NCI-H2227 (cell line): Measurements from ENCODE around the gene TMEM135.
"Not testable (repeated sequence)": the region's sequence is repeated elsewhere in the genome, so short reads cannot be mapped to it uniquely, and the experiment has no call there.

Experiments
- DNase-seq: peaks from one replicate; lab custom pipeline; 2025; ENCODE audit not compliant: unreplicated experiment; lab: John Stamatoyannopoulos, UW

The TMEM135 gene

DNA sequence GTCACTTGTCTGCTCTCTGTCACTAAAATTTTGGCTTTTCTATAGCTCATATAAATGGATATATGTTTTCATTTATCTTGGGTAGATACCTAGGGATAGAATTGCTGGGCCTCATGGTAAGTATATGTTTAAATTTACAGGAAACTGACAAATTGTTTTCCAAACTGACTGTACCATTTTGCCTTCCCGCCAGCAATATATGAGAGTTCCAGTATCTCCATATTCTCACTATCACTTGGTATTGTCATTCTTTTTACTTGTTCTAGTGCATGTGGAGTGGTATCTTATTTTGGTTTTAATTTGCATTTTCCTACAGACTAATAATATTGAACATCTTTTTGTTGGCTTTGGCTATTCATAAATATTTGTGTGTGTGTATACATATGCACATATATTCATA, 101.7 kb downstream of the TMEM135 start:
- DNase-seq: no peak

DNA sequence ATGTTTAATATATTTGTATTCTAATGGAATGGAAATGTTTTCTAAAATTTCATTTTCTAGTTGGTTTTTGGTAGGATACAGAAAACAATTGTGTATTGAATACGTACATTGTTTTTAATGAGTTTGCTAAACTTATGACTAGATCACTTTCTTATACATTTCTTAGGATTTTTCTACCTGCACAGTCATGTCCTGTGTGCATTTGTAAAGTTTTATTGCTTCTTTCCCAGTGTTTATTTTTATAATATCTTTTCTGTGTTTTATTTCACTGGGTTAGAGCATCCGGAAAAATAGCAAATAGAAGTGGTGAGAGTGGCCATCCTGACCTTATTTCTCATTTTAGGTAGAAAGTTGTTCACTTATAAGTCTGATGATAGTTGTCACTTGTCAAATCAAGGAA, 103.6 kb downstream of the TMEM135 start:
- DNase-seq: no peak

DNA sequence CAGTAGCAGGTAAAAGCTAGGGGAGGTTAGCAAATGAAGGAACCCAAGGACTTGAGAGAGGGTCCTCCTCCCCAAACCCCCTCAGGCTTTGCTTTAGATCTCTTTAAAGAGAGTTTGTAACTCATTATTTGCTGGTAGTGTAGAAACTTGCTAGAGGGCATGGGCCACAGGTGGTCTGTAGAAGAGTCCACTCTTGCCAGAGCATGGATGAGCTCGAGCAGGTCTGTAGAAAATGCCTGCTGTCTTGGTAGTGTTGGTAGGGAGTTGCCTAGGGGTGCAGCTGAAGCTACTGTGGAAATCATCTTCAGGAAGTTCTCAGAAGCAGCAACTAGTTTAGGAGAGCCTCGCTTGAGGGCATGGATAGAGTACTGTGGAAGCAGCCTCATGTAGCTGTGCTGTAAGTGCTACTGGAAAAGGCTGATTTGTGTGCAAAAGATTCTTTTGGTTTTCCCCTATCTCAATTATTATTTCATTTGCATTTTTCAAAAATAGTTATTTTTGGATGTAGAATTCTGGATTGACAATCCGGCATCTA, 104.3 kb downstream of the TMEM135 start:
- no peak for DNase-seq

DNA sequence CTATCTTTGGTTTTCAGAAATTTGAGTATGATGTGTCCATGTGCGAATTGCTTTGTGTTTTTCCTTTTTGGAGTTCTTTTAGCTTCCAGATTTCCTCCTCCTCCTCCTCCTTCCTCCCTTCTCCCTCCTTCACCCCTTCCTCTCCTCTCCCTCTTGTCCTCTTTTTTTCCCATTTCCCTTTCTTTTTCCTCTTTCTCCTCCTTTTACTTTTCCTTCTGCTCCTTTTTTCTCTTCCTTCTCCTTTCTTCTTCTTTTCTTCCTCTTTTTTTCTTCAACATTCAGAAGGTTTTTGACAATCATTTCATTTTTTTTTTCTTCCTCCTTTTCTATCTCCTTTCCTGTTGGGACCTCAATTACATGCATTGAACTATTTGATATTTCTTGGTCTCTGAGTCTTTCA, 104.9 kb downstream of the TMEM135 start:
- DNase-seq: no peak

DNA sequence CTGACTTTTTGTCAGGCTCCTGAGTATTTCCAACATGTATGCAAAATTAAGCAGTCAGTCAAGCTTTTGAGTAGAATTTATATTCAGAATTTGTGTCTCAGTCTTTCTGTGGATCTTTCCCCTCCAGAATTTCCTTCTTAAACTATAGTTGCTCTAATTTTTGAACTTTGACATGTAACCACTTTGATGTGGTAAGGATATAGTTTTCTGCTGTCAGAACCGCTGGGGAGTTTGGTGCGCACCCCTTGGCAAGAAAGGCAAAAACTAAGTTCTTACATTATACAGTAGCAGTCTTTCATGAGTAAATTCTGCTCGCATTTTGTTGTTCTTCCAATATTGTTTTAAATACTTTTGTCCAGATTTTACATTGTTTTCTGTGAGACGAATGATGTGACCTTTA, 105.9 kb downstream of the TMEM135 start:
- no peak for DNase-seq

DNA sequence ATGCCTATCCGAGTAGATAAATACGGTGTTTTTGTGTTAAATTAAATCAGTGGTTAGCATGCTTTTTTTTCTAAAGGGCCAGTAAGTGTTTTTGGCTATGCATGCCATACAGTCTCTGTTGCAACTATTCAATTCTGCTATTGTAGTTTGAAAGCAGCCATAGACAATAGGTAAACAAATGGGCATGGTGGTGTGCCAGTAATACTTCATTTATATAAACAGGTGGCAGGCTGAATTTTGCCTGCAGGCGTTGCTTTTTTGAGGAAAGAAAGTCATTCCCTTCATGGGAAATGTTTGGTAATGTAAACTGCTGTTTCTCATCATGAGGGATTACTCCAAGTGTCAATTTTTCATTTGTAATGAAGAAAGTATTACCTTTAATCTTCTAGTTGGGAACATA, 106.5 kb downstream of the TMEM135 start:
- DNase-seq: no peak

DNA sequence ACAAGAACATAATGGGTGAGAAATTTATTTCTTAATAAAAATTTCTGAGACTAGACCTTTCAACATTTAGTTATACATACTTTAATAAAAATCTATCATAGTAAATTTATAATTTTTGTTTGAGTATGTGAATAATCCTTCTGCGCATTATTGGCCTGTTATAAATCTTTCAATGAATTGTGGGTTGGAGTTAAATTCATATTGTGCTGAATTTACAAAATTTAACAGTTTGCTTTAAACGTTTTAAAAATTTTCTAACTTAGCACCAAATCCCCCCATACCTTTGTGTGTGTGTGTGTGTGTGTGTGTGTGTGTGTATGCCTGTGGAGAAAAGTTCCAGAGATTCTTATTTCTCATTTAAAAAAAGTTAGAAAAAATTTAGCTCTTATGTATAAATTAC, 111.0 kb downstream of the TMEM135 start:
- DNase-seq: no peak

DNA sequence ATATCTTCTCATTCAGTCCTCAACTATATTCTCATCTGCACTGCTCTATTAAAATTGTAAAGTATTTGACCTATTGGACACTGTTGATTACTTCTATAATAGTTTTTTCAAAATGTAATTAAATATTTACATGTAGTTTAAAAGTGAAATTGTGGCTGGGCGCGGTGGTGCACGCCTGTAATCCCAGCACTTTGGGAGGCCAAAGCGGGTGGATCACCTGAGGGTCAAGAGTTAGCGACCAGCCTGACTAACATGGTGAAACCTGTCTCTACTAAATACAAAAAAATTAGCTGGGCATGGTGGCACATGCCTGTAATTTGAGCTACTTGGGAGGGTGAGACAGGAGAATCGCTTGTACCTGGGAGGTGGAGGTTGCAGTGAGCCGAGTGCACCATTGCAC, 112.0 kb downstream of the TMEM135 start:
- not testable (repeated sequence) for DNase-seq

DNA sequence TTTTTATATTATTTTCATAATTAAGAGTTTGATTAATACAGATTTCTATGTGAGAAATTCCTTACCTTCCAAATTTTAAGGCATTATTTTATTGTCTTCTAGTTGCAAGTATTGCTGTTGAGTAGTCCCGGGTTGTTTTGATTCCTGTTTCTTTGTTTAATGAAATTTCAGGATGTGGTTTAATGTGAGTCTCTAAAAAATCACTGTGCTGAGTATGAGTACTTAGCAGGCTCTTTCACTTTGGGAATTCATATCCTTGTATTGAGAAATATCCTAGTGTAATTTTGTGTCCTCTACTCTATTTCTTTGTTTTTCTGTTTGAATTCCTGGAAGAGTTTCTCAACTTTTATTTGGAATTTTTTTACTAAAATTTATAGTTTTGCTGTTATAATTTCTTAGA, 113.2 kb downstream of the TMEM135 start:
- DNase-seq: no peak

DNA sequence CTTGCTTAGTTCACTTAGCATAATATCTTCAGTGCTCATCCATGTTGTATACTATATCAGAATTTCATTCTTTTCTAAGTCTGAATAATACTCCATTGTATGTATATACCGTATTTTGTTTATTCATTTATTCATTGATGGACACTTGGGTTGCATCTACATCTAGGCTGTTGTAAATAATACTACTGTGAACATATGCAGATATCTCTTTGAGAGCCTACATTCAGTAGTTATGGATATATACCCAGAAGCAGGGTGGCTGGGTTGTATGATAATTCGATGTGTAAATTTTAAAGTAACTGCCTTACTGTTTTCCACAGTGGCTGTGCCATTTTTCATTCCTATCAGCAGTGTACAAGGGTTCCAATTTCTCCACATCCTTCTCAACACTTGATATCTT, 116.5 kb downstream of the TMEM135 start:
- DNase-seq: no peak

DNA sequence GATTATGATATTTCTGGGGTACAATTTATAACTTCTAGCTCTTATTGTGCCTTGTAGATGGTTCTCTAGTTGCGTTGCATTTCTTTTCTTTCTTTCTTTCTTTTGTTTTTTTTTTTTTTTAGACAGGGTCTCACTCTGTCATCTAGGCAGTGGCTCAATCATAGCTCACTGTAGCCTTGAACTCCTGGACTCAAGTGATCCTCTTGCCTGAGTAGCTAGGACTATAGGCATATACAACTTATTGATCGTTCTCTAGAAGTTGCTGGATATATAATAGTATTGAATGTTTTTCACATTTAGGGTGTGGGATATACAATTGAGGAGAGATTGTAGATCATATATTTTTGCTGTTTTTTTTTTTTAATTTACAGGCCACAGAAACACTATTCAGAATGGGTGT, 119.2 kb downstream of the TMEM135 start:
- no peak for DNase-seq

DNA sequence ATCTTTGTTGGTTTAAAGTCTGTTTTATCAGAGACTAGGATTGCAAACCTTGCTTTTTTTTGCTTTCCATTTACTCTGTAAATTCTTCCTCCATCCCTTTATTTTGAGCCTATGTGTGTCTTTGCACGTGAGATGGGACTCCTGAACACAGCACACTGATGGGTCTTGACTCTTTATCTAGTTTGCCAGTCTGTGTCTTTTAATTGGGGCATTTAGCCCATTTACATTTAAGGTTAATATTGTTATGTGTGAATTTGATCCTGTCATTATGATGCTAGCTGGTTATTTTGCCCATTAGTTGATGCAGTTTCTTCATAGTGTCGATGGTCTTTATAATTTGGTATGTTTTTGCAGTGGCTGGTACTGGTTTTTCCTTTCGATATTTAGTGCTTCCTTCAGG, 131.3 kb downstream of the TMEM135 start:
- not testable (repeated sequence) for DNase-seq

DNA sequence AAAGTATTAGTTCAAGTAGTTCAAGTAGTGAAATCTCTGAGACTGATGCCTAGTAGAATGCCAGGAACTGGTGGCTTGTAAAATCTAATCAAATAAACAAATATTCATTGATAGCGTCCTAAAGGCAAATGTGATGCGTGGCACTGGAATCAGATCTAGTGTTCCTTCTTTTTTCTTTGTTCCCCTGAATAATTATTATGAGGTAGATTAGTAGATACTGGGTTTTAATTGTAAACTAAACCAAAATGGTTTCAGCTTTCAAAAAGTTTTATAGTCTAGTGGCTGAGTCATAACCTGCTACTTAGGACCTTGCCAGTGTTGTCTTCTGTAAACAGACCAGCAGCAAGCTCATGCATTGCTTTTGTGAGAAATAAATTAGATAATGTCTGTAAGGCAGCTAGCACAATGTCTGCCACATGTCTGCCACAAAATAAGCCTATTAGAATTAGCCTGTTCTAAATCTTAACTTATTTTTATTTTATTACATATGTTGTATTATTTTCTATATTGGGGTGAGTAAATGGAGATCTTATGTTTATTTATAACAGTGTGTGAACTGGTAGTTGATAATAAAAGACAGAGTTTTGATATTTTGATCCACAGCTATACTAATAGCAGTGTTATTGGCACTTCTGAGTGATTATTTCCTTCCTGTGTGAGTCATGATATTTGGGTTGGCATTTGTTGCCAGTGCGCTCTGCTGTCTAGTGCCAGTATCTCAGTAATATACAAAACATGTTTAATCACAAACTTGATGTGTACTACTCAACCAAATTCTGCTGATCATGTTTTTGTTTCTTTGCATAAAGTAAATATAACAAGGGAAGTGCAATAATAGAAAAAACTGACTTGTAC, 135.7 kb downstream of the TMEM135 start:
- no peak for DNase-seq

DNA sequence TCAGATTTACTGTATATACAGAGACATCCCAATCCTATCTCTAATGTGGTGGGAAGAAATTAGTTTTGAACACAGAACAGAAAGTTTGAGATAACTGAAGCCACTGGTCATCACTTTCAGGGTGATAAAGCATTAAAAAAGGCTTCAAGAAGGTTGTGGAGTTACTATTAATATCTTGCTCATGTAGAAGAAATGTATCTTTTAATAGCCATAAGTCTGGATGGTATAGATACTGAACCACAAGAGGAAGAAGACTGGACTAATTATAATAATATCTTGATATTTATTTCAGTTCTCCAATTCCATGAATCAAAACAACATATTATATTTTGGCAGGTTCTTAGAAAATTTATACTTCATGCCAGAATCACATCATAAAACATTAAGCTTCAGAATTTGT, 137.1 kb downstream of the TMEM135 start:
- no peak for DNase-seq

DNA sequence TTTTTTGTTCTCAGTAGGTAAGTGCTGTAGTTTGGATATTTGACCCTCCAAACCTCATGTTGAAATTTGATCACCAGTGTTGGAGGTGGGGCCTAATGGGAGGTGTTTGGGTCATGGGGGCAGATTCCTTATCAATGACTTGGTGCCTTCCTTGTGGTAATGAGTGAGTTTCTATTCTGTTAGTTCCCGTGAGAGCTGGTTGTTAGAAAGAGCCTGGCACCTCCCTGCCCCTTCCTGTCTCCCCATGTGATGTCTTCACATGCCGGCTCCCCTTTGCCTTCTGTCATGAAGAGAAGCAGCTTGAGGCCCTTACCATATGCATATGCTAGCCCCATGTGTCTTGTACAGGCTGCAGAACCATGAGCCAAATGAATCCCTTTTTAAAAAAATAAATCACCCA, 138.3 kb downstream of the TMEM135 start:
- no peak for DNase-seq

DNA sequence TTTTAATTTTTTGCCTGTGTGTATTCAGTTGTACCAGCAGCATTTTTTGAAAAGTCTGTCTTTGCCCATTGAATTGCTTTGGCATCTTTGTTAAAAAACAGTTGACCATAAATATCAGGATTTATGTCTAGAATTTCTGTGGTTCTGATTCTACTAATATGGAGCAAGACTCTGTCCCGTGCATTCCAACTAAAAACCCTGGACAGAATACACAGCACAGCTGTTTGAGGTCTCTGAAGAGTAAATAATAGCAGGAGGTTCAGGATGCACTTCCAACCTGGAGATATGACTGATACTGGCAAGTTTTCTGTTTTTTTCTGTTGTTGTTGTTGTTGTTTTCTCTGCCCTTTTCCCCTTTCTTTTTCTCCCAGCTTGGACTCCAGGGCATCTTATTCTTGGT, 141.9 kb downstream of the TMEM135 start:
- DNase-seq: no peak

DNA sequence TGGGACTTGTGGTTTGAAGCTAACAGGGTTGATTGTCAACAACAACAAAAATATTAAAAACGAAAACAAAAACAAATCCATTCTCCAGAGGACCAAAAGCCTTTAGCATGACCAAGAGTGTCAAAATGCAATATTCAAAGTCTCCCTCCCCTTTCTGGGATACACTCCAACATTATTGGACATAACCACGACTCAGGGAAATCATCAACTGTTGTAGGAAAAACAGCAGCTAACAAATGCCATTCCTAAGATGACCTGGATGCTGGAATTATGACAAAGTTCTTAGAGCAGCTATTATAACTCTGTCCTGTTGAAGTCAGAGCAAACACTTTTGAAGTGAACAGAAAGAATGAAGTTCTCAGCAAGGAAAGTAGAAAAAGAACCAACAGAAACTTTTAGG, 143.0 kb downstream of the TMEM135 start:
- DNase-seq: no peak

DNA sequence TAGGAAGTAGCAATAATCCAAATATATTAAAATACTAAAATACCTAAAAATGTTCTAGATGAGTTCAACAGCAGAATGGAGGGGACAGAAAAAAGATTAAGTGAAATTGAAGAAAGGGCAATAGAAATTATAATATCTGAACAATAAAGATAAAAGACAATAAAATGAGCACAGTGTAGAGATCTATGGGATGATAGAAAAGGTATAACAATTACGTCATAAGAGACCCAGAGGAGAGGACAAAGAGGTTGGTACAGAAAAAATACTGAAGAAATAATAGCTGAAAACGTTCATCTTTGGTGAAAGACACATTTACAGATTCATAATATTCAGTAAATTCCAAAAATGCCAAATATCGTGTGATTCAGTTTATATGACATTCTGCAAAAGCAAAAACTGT, 143.4 kb downstream of the TMEM135 start:
- DNase-seq: no peak

DNA sequence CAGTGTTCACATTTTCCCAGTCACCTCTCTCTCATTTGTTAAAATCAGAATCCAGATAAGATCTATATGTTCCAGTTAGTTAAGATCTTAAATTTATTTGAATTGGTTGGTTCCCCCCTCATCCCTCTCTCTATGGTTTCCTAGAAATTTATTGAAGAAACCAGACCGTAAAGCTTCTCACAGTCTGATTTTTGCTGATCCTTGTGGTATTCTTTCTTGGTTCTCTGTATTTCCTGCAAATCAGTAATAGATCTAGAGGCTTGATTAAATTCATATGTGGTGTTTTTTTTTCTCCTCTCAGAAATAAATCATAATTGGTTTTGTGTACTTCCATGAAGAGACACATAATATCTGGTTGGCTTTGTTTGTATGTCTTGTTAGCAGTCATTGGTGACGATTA, 147.5 kb downstream of the TMEM135 start:
- no peak for DNase-seq

DNA sequence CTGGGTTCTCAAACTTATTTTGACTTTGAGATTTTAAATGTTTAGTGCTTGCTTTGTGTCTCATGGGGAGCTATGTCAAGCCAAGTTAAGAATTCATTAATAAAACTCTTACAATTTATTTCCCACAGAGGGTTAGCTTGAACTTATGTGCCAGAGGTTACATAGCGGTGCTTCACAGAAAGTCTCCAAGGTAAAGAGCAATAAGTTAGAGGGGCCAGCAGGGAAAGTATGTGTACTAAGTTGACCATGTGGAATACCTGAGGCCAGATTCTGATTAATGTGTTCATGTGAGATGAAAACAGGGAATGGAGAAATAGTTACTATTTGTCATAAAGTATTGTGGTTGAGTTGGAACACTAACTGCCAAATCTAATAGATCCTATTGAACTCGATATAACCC, 149.3 kb downstream of the TMEM135 start:
- no peak for DNase-seq

DNA sequence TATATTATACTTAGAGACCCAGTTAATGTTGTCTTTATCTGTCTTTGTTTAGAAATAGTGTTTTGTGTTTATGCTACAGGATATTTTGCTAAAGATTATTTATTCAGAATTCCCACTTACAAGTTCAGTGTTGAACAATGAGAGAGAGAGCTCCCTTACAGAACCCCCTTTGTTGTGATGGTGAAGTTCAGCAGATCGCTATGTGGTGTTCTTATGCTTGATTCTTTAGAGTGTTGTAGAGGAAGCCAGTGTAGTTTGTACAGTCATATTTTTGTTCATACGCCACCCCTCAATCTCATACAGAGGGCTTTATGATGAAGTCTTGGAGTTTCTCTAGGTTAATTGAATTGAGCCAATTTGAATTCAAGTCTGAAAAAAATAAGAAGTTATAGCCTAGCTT, 150.2 kb downstream of the TMEM135 start:
- no peak for DNase-seq

DNA sequence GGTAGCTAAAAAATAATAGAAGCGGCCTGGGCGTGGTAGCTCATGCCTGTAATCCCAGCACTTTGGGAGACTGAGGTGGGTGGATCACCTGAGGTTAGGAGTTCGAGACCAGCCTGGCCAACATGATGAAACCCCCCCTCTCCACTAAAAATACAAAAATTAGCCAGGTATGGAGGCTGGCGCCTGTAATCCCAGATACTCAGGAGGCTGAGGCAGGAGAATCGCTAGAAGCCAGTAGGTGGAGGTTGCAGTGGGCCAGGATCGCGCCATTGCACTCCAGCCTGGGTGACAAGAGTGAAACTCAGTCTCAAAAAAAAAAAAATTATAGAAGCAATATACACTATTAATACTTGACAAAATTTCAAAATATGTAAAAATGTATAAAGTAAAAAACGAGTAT, 150.7 kb downstream of the TMEM135 start:
- DNase-seq: not testable (repeated sequence)

DNA sequence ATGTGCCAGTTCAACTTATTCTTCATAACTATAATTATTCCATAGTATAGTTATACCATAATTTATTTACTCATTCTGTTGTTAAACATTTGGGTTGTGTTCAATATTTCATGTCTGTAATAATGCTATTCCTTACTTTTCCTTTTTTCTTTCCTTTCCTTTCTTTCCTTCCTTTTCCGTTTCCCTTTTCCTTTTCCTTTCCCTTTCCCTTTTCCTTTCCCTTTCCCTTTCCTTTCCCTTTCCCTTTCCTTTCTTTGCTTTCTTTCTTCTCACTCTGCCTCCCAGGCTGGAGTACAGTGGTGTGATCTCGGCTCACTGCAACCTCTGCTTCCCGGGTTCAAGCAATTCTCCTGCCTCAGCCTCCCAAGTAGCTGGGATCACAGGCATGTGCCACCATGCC, 151.2 kb downstream of the TMEM135 start:
- DNase-seq: not testable (repeated sequence)
